Neural cell (in vitro differentiated cells): ENCODE measurements around the gene KAT2A. TPM values are rescaled to one million over a fixed set of nuclear protein-coding genes. Genes with fewer than 3 reads are reported as not detected.

Experiments used
- H2AFZ ChIP-seq: fragments of 200-600, 300-800 bp; sonication (generic), shearing (Covaris generic); 2 replicates; pipeline ENCODE4 v1.6.0; 2014; ENCODE audit warnings: low read depth, mild to moderate bottlenecking, antibody characterized with exemption, low read length, moderate library complexity
- H3F3A ChIP-seq: fragments of 200-600 bp; shearing (Covaris generic); 2 replicates; pipeline ENCODE4 v1.6.1; 2016; ENCODE audit warnings: mild to moderate bottlenecking, moderate library complexity, mixed read lengths, antibody characterized with exemption, low read length; ENCODE audit not compliant: insufficient read depth, poor library complexity, severe bottlenecking
- H3K27ac ChIP-seq: fragments of 200-600, 300-800 bp; sonication (generic), shearing (Covaris generic); 2 replicates; pipeline ENCODE4 v1.5.1; 2014; ENCODE audit warnings: mild to moderate bottlenecking, low read length, moderate library complexity
- H3K27me3 ChIP-seq: fragments of 300-800, 200-600 bp; sonication (generic), shearing (Covaris generic); 2 replicates; pipeline ENCODE4 v1.6.0; 2014; ENCODE audit warnings: mild to moderate bottlenecking, low read depth, low read length, moderate library complexity; ENCODE audit not compliant: insufficient read depth
- H3K36me3 ChIP-seq: fragments of 300-800, 200-600 bp; sonication (generic), shearing (Covaris generic); 2 replicates; pipeline ENCODE4 v1.5.1; 2014; ENCODE audit warnings: mild to moderate bottlenecking, antibody characterized with exemption, low read length, moderate library complexity; ENCODE audit not compliant: insufficient read depth
- H3K4me2 ChIP-seq: fragments of 300-800, 200-600 bp; sonication (generic), shearing (Covaris generic); 2 replicates; pipeline ENCODE4 v1.6.0; 2014; ENCODE audit warnings: mild to moderate bottlenecking, low read length
- H3K4me3 ChIP-seq: fragments of 300-800, 200-600 bp; sonication (generic), shearing (Covaris generic); 2 replicates; pipeline ENCODE4 v1.5.1; 2014; ENCODE audit warnings: mild to moderate bottlenecking, low read length, moderate library complexity
- H3K79me2 ChIP-seq: fragments of 200-600 bp; shearing (Covaris generic); replicated peaks from 2 replicates; pipeline ENCODE4 v1.6.0; 2014; ENCODE audit warnings: mild to moderate bottlenecking, low read length, moderate library complexity; ENCODE audit not compliant: insufficient read depth
- H3K9ac ChIP-seq: fragments of 300-800, 200-600 bp; sonication (generic), shearing (Covaris generic); 2 replicates; pipeline ENCODE4 v1.6.1; 2016; ENCODE audit warnings: mild to moderate bottlenecking, low read length, mixed read lengths
- H3K9me2 ChIP-seq: fragments of 200-600 bp; shearing (Covaris generic); 2 replicates; pipeline ENCODE4 v1.6.1; 2016; ENCODE audit warnings: mild to moderate bottlenecking, low read length, mixed read lengths; ENCODE audit not compliant: insufficient read depth
- H3K9me3 ChIP-seq: fragments of 200-600, 300-800 bp; sonication (generic), shearing (Covaris generic); 2 replicates; pipeline ENCODE4 v1.6.1; 2016; ENCODE audit warnings: mild to moderate bottlenecking, mixed run types, low read length, moderate library complexity, mixed read lengths
- H4K20me1 ChIP-seq: fragments of 200-600 bp; shearing (Covaris generic); 2 replicates; pipeline ENCODE4 v1.6.1; 2016; ENCODE audit warnings: mild to moderate bottlenecking, mixed run types; ENCODE audit not compliant: insufficient read depth
- CTCF ChIP-seq: fragments of 450-650 bp; IDR thresholded peaks from 2 replicates; pipeline ENCODE4 v1.5.1; 2014; ENCODE audit warnings: antibody characterized with exemption, mild to moderate bottlenecking, moderate library complexity; ENCODE audit not compliant: poor library complexity, severe bottlenecking
- EP300 ChIP-seq: fragments of 450-650 bp; conservative IDR thresholded peaks from 2 replicates; pipeline ENCODE4 v1.6.1; 2014; ENCODE audit warnings: antibody characterized with exemption, mild to moderate bottlenecking, moderate library complexity; ENCODE audit not compliant: poor library complexity, severe bottlenecking
- EZH2 ChIP-seq: fragments of 200-600, 300-800 bp; shearing (Covaris generic), sonication (generic); IDR thresholded peaks from 2 replicates; pipeline ENCODE4 v1.6.1; 2014; ENCODE audit warnings: antibody characterized with exemption, low read length, borderline replicate concordance, mild to moderate bottlenecking; ENCODE audit not compliant: insufficient read depth, poor library complexity, severe bottlenecking
- MXI1 ChIP-seq: fragments of 450-650 bp; conservative IDR thresholded peaks from 2 replicates; pipeline ENCODE4 v1.6.1; 2014; ENCODE audit warnings: antibody characterized with exemption, mild to moderate bottlenecking; ENCODE audit not compliant: poor library complexity, severe bottlenecking
- POLR2AphosphoS5 ChIP-seq: IDR thresholded peaks from 2 replicates; pipeline ENCODE4 v1.6.1; 2012
- RAD21 ChIP-seq: fragments of 450-650 bp; conservative IDR thresholded peaks from 2 replicates; pipeline ENCODE4 v1.6.1; 2014; ENCODE audit warnings: antibody characterized with exemption, mild to moderate bottlenecking, moderate library complexity
- REST ChIP-seq: IDR thresholded peaks from 2 replicates; pipeline ENCODE4 v1.6.1; 2012; ENCODE audit warnings: borderline replicate concordance
- SMC3 ChIP-seq: fragments of 450-650 bp; conservative IDR thresholded peaks from 2 replicates; pipeline ENCODE4 v1.6.1; 2014; ENCODE audit warnings: antibody characterized with exemption, mild to moderate bottlenecking, moderate library complexity; ENCODE audit not compliant: poor library complexity
- TAF1 ChIP-seq: IDR thresholded peaks from 2 replicates; pipeline ENCODE4 v1.6.1; 2012; ENCODE audit warnings: low read depth
- polyA plus RNA-seq: library from polyadenylated mRNA; depleted of rRNA; stranded (reverse); fragments of >200 nt; gene quantifications from 2 replicates; pipeline ENCODE4 v1.2.3, GENCODE V29; 2014

The KAT2A gene
- polyA plus RNA-seq, 1 donor from 2014 or later: 39.9 TPM

- no peaks in the 10 kb centered on the region for H3K79me2 ChIP-seq
- H3K9ac ChIP-seq: no peak overlapping the region
- H3F3A ChIP-seq: no peaks in the 10 kb centered on the region
- no peaks in the 10 kb centered on the region for H3K9me2 ChIP-seq
- no peaks in the 10 kb centered on the region for H3K27me3 ChIP-seq
- H3K4me3 ChIP-seq: no peak overlapping the region
- H3K36me3 ChIP-seq: no peaks in the 10 kb centered on the region
- TF ChIP-seq MXI1 (no peak), EZH2 (no peak), SMC3 (no peak), CTCF (no peak), RAD21 (no peak), TAF1 (no peak), POLR2AphosphoS5 (no peak), REST (no peak)
- no peak overlapping the region for H3K4me2 ChIP-seq
- H4K20me1 ChIP-seq: no peaks in the 10 kb centered on the region
- H3K27ac ChIP-seq: no peak overlapping the region
- H2AFZ ChIP-seq: no peak overlapping the region
- H3K9me3 ChIP-seq: no peaks in the 10 kb centered on the region
These were observed 44.6 kb upstream of the KAT2A start for GRCh38 chr17:42165751-42166150.

- TF ChIP-seq TAF1 (no peak), MXI1 (no peak), POLR2AphosphoS5 (no peak), RAD21 (no peak), CTCF (no peak), REST (no peak), EP300 (no peak), EZH2 (no peak), SMC3 (no peak)
- no peak overlapping the region for H3K9ac ChIP-seq
These were observed 42.7 kb upstream of the KAT2A start for GRCh38 chr17:42163696-42164407.

More at GRCh38 chr17:42163696-42164407, 42.7 kb upstream of the KAT2A start:
- Histone ChIP-seq H3K27me3 (no peaks in the 10 kb centered on the region), H3K9me3 (no peaks in the 10 kb centered on the region), H3F3A (no peaks in the 10 kb centered on the region), H3K79me2 (no peaks in the 10 kb centered on the region), H3K4me3 (no peak overlapping the region), H3K9me2 (no peaks in the 10 kb centered on the region), H4K20me1 (no peaks in the 10 kb centered on the region), H3K36me3 (no peaks in the 10 kb centered on the region), H3K27ac (no peak overlapping the region), H3K4me2 (no peak overlapping the region), H2AFZ (no peak overlapping the region)
